K562 (cell line): Measurements from ENCODE around the gene H3-3A.

Source experiments
- BHLHE40 ChIP-seq: IDR thresholded peaks from 2 replicates; pipeline ENCODE4 v1.6.1; 2011; ENCODE audit warnings: low read length, improper control_type of control experiment
- NCOA2 ChIP-seq, 2 experiments: fragments of 450-650 bp; IDR thresholded peaks; 2 replicates each; pipeline ENCODE4 v1.6.1; 2018; ENCODE audit warnings: mild to moderate bottlenecking in 2 of 2, moderate library complexity in 1 of 2; ENCODE audit not compliant: partially characterized antibody in 2 of 2
- NEUROD1 ChIP-seq: fragments of 150-350 bp; IDR thresholded peaks from 2 replicates; pipeline ENCODE4 v1.6.1; 2014; ENCODE audit warnings: borderline replicate concordance, low read length, low read depth; ENCODE audit not compliant: partially characterized antibody
- PATZ1 ChIP-seq: fragments of 250-450 bp; sonication (Bioruptor Pico); IDR thresholded peaks from 2 replicates; pipeline ENCODE4 v1.5.0; 2020; ENCODE audit warnings: mild to moderate bottlenecking, borderline replicate concordance
- PHF20 ChIP-seq: fragments of 450-650 bp; IDR thresholded peaks from 2 replicates; pipeline ENCODE4 v1.6.1; 2018; ENCODE audit not compliant: partially characterized antibody
- SMARCE1 ChIP-seq: fragments of 450-650 bp; IDR thresholded peaks from 2 replicates; pipeline ENCODE4 v1.7.1; 2016; ENCODE audit warnings: mild to moderate bottlenecking
- SNRNP70 ChIP-seq: fragments of 200-400 bp; formaldehyde crosslinking; optimal IDR thresholded peaks from 2 replicates; pipeline ENCODE3; 2017; ENCODE audit warnings: low read depth, low read length
- TAF1 ChIP-seq: IDR thresholded peaks from 2 replicates; pipeline ENCODE4 v1.6.1; 2011; ENCODE audit warnings: mild to moderate bottlenecking, low read length, moderate library complexity; ENCODE audit not compliant: insufficient read depth, control insufficient read depth, severe bottlenecking; ENCODE audit errors: extremely low read depth
- TAF15 ChIP-seq: fragments of 200-400 bp; formaldehyde crosslinking; IDR thresholded peaks from 2 replicates; pipeline ENCODE4 v1.6.1; 2017; ENCODE audit warnings: mild to moderate bottlenecking, low read depth, low read length, moderate library complexity
- TEAD2 ChIP-seq: fragments of 450-650 bp; IDR thresholded peaks from 2 replicates; pipeline ENCODE4 v1.6.1; 2016; ENCODE audit warnings: missing genetic modification characterization, control low read depth, missing compliant biosample characterization
- ZNF589 ChIP-seq: fragments of 200-800 bp; sonication (Bioruptor generic); IDR thresholded peaks from 2 replicates; pipeline ENCODE4 v1.6.1; 2016; ENCODE audit warnings: low read depth, missing genetic modification characterization, missing compliant biosample characterization
- ZNF639 ChIP-seq, 2 experiments: fragments of 200-800 bp in 1 of 2; sonication (Bioruptor generic) in 1 of 2; sonication (generic) in 1 of 2; formaldehyde crosslinking in 1 of 2; IDR thresholded peaks in 1 of 2; conservative IDR thresholded peaks in 1 of 2; 2 replicates each; pipeline versions ENCODE4 v1.5.0 to v1.6.1; 2016 to 2020; ENCODE audit warnings: missing compliant biosample characterization in 1 of 2, missing genetic modification characterization in 1 of 2, missing genetic modification reagents in 1 of 2

- TF ChIP-seq ZNF639 (CRISPR knock-in tag; conservative IDR thresholded peaks at IDR 0.05 in 1 of 2, IDR thresholded peaks at IDR 0.05 in 1 of 2) = no peak
- TF ChIP-seq TAF1 = no peak
- TF ChIP-seq NCOA2 (IDR thresholded peaks at IDR 0.05; ENCODE audit: partially characterized antibody in 2 of 2) = no peak
- TF ChIP-seq SNRNP70 = no peak
- TF ChIP-seq ZNF589 (CRISPR knock-in tag) = no peak
- no peak for TF ChIP-seq BHLHE40
- no peak for TF ChIP-seq NEUROD1
- no peak for TF ChIP-seq PHF20
- TF ChIP-seq PATZ1 (CRISPR knock-in tag) = no peak
- TF ChIP-seq TEAD2 (tag) = no peak
- no peak for TF ChIP-seq SMARCE1
- TF ChIP-seq TAF15 = no peak
Observed at GRCh38 chr1:226029568-226030225, 32.8 kb upstream of the H3-3A start.
